Subcutaneous abdominal adipose tissue (tissue), 5 donors: ENCODE results near the gene CXXC5.

ENCODE experiments used
- H3K27ac ChIP-seq: one replicate; pipeline ENCODE4 v1.7.0; 2013; ENCODE audit warnings: low read depth, mild to moderate bottlenecking, inconsistent platforms, low read length, moderate library complexity
- H3K27me3 ChIP-seq, 5 donors: one replicate each; pipeline ENCODE4 v1.7.0; 2013; ENCODE audit warnings: low read length in 5 of 5, inconsistent platforms in 1 of 5; ENCODE audit not compliant: control insufficient read depth in 5 of 5, insufficient read depth in 4 of 5
- H3K36me3 ChIP-seq, 5 donors: one replicate each; pipeline ENCODE4 v1.7.0; 2013; ENCODE audit warnings: low read length in 5 of 5; ENCODE audit not compliant: control insufficient read depth in 5 of 5, insufficient read depth in 5 of 5
- H3K4me1 ChIP-seq, 5 donors: one replicate each; pipeline ENCODE4 v1.7.0; 2013; ENCODE audit warnings: low read length in 5 of 5, mild to moderate bottlenecking in 3 of 5, moderate library complexity in 1 of 5; ENCODE audit not compliant: control insufficient read depth in 5 of 5, insufficient read depth in 5 of 5
- H3K4me3 ChIP-seq, 5 donors: one replicate each; pipeline ENCODE4 v1.7.0; 2013; ENCODE audit warnings: low read length in 5 of 5, low read depth in 1 of 5
- H3K9ac ChIP-seq, 5 donors: one replicate each; pipeline ENCODE4 v1.7.0; 2013; ENCODE audit warnings: low read length in 5 of 5, mild to moderate bottlenecking in 4 of 5, moderate library complexity in 3 of 5
- H3K9me3 ChIP-seq, 5 donors: one replicate each; pipeline ENCODE4 v1.7.0; 2013; ENCODE audit warnings: low read length in 5 of 5; ENCODE audit not compliant: control insufficient read depth in 5 of 5
- donor health status: healthy.
- donor health status: healthy.
- donor health status: healthy.
- donor health status: healthy.
- donor health status: healthy.

The CXXC5 gene

DNA sequence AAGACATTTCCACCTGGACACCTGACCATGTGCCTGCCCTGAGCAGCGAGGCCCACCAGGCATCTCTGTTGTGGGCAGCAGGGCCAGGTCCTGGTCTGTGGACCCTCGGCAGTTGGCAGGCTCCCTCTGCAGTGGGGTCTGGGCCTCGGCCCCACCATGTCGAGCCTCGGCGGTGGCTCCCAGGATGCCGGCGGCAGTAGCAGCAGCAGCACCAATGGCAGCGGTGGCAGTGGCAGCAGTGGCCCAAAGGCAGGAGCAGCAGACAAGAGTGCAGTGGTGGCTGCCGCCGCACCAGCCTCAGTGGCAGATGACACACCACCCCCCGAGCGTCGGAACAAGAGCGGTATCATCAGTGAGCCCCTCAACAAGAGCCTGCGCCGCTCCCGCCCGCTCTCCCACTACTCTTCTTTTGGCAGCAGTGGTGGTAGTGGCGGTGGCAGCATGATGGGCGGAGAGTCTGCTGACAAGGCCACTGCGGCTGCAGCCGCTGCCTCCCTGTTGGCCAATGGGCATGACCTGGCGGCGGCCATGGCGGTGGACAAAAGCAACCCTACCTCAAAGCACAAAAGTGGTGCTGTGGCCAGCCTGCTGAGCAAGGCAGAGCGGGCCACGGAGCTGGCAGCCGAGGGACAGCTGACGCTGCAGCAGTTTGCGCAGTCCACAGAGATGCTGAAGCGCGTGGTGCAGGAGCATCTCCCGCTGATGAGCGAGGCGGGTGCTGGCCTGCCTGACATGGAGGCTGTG is 32.4 kb downstream of the CXXC5 start:
- Histone ChIP-seq H3K27me3 (no peaks in the 10 kb centered on the region), H3K27ac (no peak overlapping the region), H3K4me1 (peaks cover 0 to 35% (median 28%) of the 10 kb centered on the region in 5 donors), H3K4me3 (no peak overlapping the region), H3K9me3 (no peaks in the 10 kb centered on the region), H3K9ac (no peak overlapping the region), H3K36me3 (peaks cover 0 to 52% (median 44%) of the 10 kb centered on the region in 5 donors)

DNA sequence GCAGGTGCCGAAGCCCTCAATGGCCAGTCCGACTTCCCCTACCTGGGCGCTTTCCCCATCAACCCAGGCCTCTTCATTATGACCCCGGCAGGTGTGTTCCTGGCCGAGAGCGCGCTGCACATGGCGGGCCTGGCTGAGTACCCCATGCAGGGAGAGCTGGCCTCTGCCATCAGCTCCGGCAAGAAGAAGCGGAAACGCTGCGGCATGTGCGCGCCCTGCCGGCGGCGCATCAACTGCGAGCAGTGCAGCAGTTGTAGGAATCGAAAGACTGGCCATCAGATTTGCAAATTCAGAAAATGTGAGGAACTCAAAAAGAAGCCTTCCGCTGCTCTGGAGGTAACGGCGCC is 32.9 kb downstream of the CXXC5 start:
- Histone ChIP-seq H3K27me3 (no peaks in the 10 kb centered on the region), H3K9ac (no peak overlapping the region), H3K36me3 (peaks cover 0 to 57% (median 44%) of the 10 kb centered on the region in 5 donors), H3K27ac (no peak overlapping the region), H3K9me3 (no peaks in the 10 kb centered on the region), H3K4me1 (peaks cover 0 to 32% (median 27%) of the 10 kb centered on the region in 5 donors), H3K4me3 (no peak overlapping the region)

DNA sequence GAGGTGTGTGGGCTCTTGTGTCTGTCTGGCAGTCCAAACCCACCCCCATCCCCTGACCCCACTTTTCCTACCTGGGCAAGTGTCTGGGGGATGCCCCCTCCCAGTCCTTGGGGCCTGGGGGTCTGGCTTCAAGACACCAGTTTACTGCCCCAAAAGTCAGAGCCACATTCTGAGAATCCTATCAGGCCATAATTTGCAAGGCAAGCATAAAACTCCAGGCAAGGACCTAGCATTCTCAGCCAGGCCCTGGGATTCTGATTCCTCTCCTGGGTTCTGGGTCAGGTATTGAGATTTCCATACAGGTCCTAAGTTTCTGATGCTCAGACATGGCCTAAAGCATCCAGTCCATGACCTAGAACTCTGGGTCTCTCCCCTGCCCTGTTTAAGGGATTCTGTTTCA is 33.3 kb downstream of the CXXC5 start:
- Histone ChIP-seq H3K9ac (no peak overlapping the region), H3K27ac (no peak overlapping the region)

DNA sequence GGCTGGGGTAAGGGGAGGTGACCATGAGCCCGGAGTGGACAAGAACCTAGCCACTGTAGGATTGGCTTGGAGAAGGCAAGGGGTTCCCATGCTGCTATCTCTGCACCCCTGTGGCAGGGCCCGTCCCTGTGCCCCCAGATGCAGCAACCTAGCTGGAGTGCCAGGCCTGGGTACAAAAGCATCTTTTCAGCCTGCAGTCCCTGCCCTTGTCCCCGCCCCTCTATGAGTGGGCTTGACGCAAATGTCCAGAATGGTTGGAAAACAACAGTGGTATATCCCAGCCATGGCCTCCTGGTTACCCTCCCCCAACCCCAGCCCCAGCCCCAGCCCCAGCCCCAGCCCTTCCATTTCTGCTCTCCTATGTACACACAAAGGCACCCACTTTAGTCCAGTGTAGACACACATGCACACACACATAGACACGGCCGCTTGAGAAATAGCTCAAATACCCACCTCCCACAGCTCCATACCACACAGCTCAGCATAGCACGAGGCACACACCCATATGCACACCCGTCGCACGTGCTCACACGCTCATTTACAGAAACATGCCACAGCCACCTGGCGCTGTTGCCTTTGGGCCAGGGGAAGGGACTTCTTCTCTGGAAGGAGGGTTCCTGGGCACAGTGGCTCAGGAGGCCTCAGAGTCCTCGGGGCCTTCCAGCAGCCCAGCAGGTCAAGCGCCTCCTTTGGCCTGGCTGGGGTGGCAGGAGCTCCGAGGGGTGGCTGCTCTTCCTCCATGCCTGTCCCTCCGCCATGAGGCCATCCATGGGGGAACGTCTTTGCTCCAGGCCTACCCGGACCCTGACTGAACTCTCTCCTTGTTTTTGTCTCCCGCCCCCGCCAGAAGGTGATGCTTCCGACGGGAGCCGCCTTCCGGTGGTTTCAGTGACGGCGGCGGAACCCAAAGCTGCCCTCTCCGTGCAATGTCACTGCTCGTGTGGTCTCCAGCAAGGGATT is 34.1 kb downstream of the CXXC5 start:
- H3K4me1 ChIP-seq, result peaks cover 0 to 27% (median 27%) of the 10 kb centered on the region in 5 donors
- no peak overlapping the region for H3K27ac ChIP-seq
- H3K4me3 ChIP-seq, result no peak overlapping the region
- H3K27me3 ChIP-seq, result no peaks in the 10 kb centered on the region
- peaks cover 0 to 57% (median 45%) of the 10 kb centered on the region in 5 donors for H3K36me3 ChIP-seq
- no peak overlapping the region for H3K9ac ChIP-seq
- no peaks in the 10 kb centered on the region for H3K9me3 ChIP-seq

More for the DNA sequence above, 33.3 kb downstream of the CXXC5 start:
- H3K36me3 ChIP-seq, result peaks cover 0 to 57% (median 44%) of the 10 kb centered on the region in 5 donors
- no peaks in the 10 kb centered on the region for H3K27me3 ChIP-seq
- H3K4me1 ChIP-seq, result peaks cover 0 to 31% (median 27%) of the 10 kb centered on the region in 5 donors
- H3K4me3 ChIP-seq, result no peak overlapping the region
- no peaks in the 10 kb centered on the region for H3K9me3 ChIP-seq

DNA sequence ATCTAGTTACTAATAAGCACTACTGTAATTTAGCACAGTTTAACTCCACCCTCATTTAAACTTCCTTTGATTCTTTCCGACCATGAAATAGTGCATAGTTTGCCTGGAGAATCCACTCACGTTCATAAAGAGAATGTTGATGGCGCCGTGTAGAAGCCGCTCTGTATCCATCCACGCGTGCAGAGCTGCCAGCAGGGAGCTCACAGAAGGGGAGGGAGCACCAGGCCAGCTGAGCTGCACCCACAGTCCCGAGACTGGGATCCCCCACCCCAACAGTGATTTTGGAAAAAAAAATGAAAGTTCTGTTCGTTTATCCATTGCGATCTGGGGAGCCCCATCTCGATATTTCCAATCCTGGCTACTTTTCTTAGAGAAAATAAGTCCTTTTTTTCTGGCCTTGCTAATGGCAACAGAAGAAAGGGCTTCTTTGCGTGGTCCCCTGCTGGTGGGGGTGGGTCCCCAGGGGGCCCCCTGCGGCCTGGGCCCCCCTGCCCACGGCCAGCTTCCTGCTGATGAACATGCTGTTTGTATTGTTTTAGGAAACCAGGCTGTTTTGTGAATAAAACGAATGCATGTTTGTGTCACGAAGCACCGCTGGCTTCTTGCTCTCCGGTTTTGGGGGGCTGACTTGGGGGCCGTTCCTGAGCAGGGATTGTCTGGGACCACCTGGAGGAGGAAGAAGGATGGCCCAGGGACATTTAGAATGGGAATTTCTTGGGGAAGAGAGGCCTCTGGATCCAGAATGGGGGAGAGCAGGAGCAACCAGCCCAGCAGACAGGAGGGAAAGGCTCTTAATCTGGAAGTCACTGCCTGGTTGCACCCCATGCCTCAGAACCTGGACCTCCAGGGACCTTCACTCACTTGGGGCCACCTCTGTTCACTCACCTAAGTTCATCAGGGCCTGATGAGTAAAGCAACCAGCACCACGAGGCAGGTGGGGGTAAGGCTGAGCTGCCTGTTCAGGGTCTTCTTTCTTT is 35.4 kb downstream of the CXXC5 start:
- Histone ChIP-seq H3K27ac (no peak overlapping the region), H3K4me1 (peaks cover 0 to 17% (median 14%) of the 10 kb centered on the region in 5 donors), H3K36me3 (peaks cover 0 to 57% (median 45%) of the 10 kb centered on the region in 5 donors), H3K27me3 (no peaks in the 10 kb centered on the region), H3K9me3 (no peaks in the 10 kb centered on the region), H3K9ac (no peak overlapping the region), H3K4me3 (no peak overlapping the region)

DNA sequence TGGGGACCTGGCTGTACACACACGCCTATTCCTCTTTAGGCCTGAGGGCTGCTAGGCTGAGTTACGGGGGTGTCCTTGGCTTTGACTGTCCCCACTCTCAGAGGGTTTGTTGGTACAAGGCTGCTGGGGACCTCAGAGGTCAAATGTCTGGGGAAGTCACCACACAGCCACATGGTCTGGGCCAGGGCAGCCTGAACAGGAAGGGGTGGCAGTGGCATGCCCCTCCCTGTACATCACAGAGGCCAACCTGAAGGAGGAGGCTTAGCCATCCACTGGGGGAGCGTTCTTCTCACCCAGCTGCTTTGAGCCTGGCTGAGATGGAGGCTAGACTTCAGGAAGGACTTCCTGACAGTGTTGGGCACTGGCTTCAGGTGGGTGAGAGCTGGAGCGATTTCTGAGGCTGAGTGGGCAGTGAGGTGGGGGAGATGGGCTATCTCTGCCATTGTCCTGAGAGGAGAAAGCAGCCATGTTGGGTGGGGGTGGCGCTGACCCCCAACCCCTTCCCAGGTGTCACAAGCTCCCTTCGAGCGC is 36.3 kb downstream of the CXXC5 start:
- H3K27me3 ChIP-seq, result no peaks in the 10 kb centered on the region
- no peaks in the 10 kb centered on the region for H3K9me3 ChIP-seq
- H3K27ac ChIP-seq, result no peak overlapping the region
- H3K4me3 ChIP-seq, result no peak overlapping the region
- peaks cover 0 to 57% (median 45%) of the 10 kb centered on the region in 5 donors for H3K36me3 ChIP-seq
- peaks cover 0 to 11% (median 10%) of the 10 kb centered on the region in 5 donors for H3K4me1 ChIP-seq
- peak overlapping the region in 1 of 5 donors; percentile 17 for H3K9ac ChIP-seq

DNA sequence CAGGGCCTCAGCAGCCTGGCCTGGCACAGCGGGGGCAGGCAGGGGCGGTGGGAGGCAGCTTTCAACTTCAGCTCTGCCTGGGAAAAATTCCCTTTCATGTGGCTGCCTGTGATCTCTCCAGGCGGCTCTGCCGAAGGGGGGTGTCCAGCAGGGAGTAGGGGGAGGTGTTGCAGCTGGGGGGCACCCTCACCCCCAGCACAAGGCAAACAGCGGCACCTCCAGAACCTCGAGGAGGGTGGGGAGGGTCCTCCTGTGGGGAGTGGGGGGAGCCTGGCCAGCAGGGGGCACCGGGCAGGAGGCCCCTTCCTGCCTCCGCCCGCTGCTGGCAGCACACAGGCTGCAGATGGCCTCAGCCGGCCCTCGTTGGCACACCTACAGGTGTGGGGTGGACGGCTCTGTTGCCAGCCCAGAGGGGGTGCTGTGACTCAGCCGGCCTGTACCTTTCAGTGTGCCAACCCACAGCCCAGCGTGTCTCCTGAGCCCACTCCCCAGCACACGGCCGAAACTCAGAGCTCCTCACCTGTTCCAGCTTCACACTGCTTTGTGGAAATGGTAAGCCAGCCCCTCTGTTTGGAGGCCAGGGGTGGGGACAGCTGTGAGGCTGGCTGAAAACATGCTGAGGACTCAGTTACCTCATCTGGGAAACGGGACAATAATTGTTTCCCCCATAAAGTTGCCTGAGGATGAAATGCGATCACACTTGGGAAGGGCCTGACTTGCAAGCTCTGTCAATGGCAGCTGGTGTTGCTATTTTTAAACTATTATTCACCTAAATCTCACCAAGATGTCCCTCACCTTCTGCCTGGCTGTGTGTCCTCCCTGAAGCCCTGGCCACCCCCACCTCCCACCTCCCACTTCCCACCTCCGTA is 37.0 kb downstream of the CXXC5 start:
- H3K4me1 ChIP-seq, result peaks cover 0 to 18% (median 17%) of the 10 kb centered on the region in 5 donors
- H3K9me3 ChIP-seq, result no peaks in the 10 kb centered on the region
- no peaks in the 10 kb centered on the region for H3K27me3 ChIP-seq
- peak overlapping the region in 1 of 5 donors; percentile 17 for H3K9ac ChIP-seq
- H3K4me3 ChIP-seq, result no peak overlapping the region
- H3K36me3 ChIP-seq, result peaks cover 0 to 52% (median 44%) of the 10 kb centered on the region in 5 donors
- H3K27ac ChIP-seq, result no peak overlapping the region

DNA sequence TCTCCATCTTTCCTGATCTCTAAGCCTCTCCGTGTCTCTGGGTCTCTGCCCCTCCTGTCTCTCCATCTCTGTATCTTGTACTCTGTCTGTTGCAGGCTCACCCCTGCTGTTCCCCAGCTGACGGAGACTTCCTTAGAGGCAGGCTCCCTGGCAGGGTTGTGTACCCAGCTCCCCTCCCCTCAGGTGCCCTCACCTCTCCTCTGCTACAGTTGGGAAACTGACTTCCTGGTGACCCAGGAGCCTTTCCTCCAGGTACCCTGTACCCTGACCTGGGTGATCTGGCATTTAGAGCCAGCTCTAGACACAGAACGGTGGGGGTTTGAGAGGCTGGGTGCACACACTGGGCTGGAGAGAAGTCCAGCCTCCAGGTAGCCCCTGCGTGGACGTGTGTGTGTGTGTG is 37.7 kb downstream of the CXXC5 start:
- Histone ChIP-seq H3K27me3 (no peaks in the 10 kb centered on the region), H3K4me1 (peaks cover 0 to 26% (median 24%) of the 10 kb centered on the region in 5 donors), H3K4me3 (no peak overlapping the region), H3K9ac (no peak overlapping the region), H3K27ac (no peak overlapping the region), H3K9me3 (no peaks in the 10 kb centered on the region), H3K36me3 (peaks cover 0 to 44% (median 36%) of the 10 kb centered on the region in 5 donors)
